GM11168 (cell line): ENCODE results near the gene GNAO1.

ENCODE experiments used
- in situ Hi-C: fragments of 300-500 bp; cut with MboI; formaldehyde crosslinking; loops from one replicate; pipeline ENCODE4 v1.12.0; 2022; ENCODE audit warnings: low sequenced_read_pairs; ENCODE audit not compliant: unreplicated experiment

GNAO1 gene

DNA sequence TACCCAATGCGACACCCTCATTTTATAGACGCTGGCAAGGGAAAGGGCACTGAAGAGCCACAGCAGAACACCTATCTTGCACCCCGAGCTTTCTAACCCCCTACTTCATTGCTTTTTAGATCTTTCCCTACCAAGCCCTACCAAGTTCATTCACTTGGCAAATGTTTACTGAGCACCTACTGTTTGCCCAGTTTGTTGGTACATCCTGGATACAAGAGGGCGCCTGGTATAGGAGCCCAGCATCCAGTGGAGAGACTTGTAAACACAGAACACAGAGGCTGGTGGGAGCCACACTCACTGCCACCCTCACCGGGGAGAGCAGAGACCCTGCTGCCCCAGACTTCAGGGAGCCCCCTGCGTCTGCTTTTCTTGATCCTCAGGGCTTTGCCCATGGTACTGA lies 112.6 kb downstream of the GNAO1 start:
- in situ Hi-C loops, result loop anchor here (25.0 kb wide), 1 partner anchor 267 kb away; no protein-coding TSS in a partner anchor

DNA sequence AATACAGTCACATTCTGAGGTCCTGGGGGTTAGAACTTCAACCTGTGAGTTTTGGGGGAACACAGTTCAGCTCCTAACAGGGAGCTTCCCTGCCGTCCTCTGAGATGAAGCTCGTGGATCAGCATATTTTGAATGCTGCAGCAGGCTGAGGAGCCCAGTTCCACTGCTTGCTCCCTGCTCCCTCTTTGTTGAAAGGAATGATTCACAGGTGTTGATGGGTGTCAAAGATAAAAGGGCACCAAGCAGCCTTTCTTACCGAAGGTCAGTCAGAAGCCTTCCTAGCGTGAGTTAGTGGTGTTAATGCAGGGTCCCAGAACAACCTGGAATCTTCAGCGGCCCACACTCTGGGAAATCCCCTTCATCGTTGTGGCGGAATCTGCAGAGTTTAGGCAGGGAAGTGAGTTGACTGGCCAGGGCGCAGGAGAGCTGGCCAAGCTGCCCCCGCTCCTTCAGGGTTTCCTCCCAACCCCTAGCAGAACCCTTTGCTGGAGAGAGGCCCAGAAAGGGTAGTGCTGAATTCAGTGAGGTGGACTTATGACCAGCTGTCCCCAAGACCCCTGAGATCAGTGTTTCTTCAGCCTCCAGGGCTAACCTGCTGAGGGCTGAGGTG lies 114.8 kb downstream of the GNAO1 start:
- in situ Hi-C loops, result loop anchor here (25.0 kb wide), 1 partner anchor 269 kb away; no protein-coding TSS in a partner anchor

DNA sequence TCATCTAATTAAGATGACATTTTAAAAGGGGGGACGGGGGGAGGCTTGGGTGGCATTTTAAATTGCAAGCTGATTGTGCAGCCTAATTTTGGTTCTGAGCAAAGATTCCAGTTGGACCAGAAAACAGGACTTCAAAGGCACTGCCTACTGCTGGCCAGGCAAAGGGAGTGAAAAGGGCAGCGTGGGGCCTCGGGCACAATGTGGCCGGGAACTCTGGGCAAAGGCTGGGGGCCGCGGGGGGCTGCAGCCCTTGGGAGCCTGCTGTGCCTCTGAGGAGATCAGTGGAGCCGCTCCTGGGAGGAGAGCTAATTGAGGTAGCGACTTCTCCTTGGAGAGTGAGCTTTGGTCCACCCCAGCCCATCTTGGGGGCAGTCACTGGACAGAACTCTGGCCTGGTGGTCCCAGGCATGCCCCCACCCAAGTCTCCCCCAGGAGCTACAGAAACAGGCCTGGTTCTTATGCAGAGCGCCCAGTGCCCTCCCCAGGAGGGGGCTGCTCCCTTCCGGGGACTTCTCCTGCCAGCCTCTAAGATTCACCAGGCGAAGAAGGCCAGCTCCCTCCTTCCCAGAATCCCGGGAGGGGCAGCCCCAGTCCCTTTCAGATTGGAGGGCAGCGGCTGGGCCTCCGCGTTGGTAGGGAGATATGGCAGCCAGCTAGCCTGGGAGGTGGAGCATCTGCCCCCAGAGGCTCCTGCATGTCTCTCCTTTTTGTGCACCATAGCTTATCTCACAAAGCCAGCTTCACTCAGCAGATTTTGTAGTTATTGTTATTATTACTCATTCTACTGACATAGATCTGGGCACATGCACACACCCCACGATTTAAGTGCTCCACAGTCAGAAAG lies 115.6 kb downstream of the GNAO1 start:
- in situ Hi-C loops, result loop anchor here (25.0 kb wide), 1 partner anchor 270 kb away; no protein-coding TSS in a partner anchor

GRCh38 chr16:56307534-56307873 lies 116.2 kb downstream of the GNAO1 start:
- in situ Hi-C loops, result loop anchor here (25.0 kb wide), 1 partner anchor 270 kb away; no protein-coding TSS in a partner anchor

GRCh38 chr16:56309008-56309407 lies 117.7 kb downstream of the GNAO1 start:
- in situ Hi-C loops, result loop anchor here (25.0 kb wide), 1 partner anchor 272 kb away; no protein-coding TSS in a partner anchor

GRCh38 chr16:56310690-56311089 lies 119.4 kb downstream of the GNAO1 start:
- in situ Hi-C loops, result loop anchor here (25.0 kb wide), 1 partner anchor 273 kb away; no protein-coding TSS in a partner anchor

DNA sequence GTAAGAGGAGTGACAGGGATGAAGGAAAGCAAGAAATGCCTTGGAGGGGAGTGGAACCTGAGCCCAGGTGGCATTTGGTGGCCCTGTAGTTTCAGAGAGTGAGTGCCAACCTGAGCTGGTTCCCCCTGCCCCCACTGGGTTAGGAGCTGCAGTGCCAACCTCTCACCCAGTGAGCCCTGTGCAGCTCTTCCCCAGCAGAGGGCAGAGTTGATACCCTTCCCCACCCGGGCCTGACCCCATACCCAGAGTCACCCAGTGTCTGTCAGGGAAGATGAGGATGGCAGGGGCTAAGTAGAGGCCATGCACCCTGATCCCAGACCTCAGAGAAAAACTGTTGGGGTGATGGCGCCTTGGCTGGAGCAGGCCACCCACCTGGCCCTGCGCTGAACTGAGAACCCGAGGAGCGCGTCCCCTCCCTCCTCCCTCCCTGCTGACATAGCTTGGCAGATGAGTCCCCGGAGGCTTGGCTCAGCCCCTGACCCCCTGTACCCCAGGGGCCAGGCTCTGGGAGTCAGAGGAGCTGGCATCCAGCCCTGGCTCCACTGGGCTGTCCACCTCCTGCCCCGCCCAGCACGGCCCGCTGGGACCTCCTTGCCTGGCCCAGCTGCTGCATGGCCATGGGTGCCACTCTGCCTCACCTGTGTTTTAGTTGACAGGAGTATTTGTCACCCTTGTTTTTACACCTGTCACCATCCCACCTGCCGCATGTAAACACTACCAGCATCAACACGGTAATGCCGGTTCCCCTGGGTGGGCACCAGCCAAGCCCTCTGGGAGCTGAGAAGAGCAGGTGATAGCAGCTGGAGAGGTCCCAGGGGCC lies 120.1 kb downstream of the GNAO1 start:
- in situ Hi-C loops, result loop anchor here (25.0 kb wide), 1 partner anchor 274 kb away; no protein-coding TSS in a partner anchor

GRCh38 chr16:56312028-56312300 lies 120.7 kb downstream of the GNAO1 start:
- in situ Hi-C loops, result loop anchor here (25.0 kb wide), 1 partner anchor 275 kb away; no protein-coding TSS in a partner anchor

DNA sequence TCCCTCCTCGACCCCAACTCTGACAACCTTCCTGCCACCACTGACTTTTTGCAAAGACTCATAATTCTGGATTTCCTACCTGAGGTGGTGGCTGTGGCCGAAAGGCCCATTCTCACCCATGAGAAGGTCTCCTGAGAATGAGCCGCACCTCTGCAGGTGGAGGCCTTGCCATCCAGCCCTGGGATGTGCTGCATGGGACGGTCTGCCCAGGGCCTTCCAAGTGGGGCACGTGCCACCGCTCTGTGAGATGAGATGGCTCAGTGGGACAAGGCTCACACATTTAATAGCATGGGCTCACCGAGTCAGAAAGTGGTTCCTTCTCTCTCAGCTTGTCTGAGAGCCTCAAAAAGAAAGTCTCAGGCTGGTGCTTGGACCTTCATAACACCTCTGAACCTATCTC lies 121.3 kb downstream of the GNAO1 start:
- in situ Hi-C loops, result loop anchor here (25.0 kb wide), 1 partner anchor 275 kb away; no protein-coding TSS in a partner anchor

- in situ Hi-C loops, result loop anchor here (25.0 kb wide), 1 partner anchor 277 kb away; no protein-coding TSS in a partner anchor
Observed at GRCh38 chr16:56314244-56314850, 123.1 kb downstream of the GNAO1 start.

DNA sequence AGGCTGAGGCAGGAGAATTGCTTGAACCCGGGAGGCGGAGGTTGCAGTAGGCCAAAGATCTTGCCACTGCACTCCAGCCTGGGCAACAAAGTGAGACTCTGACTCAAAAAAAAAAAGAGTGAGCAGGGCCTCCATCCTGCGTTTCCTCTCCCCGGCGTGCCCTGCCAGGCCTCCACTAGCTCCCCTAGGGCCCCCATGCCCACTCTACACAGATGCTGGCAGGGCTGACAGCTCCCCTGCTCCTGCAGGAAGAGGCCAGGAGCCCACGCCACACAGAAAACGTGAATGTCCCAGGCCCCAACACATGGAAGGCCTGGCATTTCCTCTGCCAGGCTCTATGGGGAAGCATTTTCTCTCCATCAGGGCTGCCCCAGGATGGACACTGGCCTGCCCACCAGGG lies 124.7 kb downstream of the GNAO1 start:
- in situ Hi-C loops, result loop anchor here (25.0 kb wide), 1 partner anchor 279 kb away; no protein-coding TSS in a partner anchor

- in situ Hi-C loops, result loop anchor here (25.0 kb wide), 1 partner anchor 279 kb away; no protein-coding TSS in a partner anchor
Observed at GRCh38 chr16:56316545-56316944, 125.3 kb downstream of the GNAO1 start.

GRCh38 chr16:56317998-56318826 lies 126.9 kb downstream of the GNAO1 start:
- in situ Hi-C loops, result loop anchor here (25.0 kb wide), 1 partner anchor 281 kb away; no protein-coding TSS in a partner anchor

DNA sequence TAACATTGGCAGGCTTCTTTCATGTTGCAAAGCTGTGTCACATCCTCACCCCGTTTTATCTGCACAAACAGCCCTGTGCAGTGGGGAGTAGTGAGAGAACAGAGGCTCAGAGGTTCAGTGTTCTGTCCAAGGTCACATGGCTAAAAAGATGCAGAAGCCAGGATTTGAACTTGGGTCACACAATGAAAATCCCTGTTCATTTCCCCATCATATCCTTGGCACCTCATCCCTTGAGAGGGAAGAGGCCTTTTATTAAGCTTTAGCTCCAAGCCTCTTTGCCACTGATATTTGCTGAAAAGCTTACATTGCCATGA lies 127.5 kb downstream of the GNAO1 start:
- in situ Hi-C loops, result loop anchor here (25.0 kb wide), 1 partner anchor 281 kb away; no protein-coding TSS in a partner anchor

DNA sequence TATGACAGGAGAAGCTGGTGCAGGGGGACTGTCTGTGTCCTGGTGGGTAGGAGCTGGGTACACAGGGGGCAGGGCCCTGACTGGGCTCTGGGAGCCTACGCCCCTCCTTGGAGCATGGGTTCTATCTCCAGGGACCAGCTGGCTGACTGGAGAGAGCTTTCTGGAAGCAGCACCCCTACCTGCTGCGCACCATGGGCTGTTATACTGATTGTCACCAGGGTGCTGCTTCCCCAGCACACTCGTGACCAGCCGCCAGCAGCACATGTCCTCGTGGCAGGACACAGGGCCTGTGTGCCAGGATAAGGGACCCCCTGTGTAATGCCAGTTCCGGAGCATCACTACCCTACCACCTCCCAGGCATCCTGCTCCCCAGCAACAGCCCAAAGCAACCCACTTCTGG lies 128.1 kb downstream of the GNAO1 start:
- in situ Hi-C loops, result loop anchor here (25.0 kb wide), 1 partner anchor 282 kb away; no protein-coding TSS in a partner anchor

DNA sequence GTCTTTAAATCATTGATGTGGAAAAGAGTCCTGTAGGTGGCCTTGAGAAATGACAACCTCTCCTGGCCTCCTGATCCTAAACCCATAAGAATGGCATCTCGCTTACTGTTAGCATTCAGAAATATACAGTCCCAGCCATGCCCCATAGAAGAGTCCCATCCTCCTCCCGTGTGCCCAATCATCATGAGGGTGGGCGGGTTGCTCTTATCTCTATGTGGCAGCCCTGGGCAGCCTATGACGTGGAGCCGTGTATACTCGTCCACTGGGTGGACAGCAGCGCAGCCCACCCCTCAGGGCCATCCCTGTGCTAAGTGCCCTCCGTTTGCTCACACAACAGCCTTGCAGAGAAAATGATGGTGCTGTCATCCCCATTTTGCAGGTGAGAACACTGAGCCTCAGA lies 128.8 kb downstream of the GNAO1 start:
- in situ Hi-C loops, result loop anchor here (10.0 to 25.0 kb wide), 2 partner anchors 283 to 375 kb away; no protein-coding TSS in a partner anchor

DNA sequence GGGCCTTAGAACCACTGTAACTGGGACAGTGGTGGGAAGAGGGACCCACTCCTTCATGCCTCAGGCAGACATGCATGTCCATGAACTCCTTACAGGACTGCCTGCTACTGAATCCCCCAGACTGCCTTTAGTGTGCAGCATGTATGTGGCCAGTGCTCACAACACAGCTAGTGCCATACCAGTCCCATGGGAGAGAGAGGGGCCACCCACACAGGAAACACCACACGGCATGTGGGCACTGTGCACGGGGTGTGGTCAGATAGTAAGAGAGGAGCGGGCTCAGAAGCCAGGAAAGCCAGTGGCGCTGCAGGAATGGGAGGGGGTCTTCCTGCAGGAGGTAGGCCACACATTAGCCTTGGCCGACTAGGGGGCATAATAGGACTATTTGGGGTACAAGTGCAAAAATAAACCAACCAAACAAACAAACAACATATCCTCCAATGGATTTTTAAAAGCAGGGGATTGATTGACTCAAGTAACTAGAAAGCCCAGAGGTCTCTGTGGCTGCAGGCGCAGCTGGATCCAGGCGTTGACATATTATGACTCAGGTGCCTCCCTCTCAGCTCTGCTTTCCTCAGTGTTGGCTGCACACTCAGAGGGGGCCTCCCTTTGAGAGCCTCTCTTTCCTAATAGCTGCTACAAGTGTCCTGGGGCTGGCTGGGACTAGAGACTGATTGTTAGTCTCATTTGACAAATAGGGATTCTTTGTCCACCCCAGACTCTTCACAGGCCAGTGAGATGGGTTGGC lies 129.7 kb downstream of the GNAO1 start:
- in situ Hi-C loops, result loop anchor here (10.0 to 25.0 kb wide), 2 partner anchors 284 to 376 kb away; no protein-coding TSS in a partner anchor

DNA sequence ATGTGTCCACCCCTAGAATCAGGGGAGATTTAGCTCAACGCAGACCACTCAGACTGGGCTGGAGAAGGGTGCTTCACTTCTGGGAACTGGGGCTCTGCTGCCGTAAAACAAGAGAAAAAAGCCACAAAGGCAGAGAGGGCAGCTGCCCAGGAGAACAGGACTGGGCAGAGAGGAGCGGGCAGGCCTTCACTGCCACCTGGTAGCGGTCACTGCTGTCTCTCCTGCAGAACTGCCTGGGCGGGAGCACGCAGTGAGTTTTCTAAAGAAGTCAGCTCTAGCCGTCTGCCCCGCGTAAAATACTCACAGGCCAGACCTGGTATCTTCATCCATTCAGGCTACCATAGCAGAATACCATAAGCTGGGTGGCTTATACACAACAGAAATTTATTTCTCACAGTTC lies 130.3 kb downstream of the GNAO1 start:
- in situ Hi-C loops, result loop anchor here (10.0 to 25.0 kb wide), 2 partner anchors 284 to 377 kb away; no protein-coding TSS in a partner anchor
